ENCODE results near the gene EIF4A2.
A peak's percentile ranks its signal among the peaks of the same experiment; 100 is the strongest.
"Not testable (repeated sequence)": the region's sequence is repeated elsewhere in the genome, so short reads cannot be mapped to it uniquely, and the experiment has no call there.

Gene EIF4A2

DNA sequence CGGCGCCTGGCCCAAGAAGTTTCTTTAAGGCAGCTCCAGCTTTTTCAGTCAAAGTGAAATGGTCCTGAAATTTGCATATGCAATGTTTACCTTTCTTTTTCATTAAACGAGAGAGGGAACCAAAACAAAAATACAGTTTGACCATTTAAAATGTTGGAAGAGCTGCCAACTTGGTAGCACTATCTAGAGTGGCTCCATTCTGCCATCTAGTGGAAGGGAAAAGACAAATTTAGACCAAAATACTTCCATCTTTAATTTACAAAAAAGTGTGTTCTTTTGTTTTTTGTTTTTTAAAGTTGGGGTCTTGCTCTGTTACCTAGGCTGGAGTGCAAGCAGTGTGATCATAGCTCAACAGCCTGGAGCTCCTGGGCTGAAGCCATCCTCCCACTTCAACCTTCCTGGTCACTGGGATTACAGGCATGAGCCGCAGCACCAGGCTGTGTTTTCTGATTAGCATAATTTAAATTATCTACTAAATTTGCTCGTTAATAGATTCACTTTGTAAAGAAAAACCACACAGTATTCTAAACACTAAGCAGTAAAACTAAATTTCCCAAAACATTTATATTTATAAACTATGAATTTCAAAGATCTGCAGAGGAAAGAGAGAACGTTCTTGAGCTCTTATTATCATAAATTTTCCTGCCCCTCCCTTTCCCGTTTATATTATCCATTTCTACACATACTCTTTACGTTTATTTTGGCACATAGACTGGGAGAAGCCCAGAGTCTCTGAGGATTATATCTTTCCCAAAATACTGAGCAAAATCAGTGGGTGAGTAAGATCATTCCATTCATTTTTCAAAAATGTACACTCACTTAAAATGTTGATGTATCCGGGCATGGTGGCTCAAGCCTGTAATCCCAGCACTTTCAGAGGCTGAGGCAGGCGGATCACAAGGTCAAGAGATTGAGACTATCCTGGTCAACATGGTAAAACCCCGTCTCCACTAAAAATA is 38.3 kb downstream of the EIF4A2 start:
- DNase-seq: peak; percentile 49

- DNase-seq: not testable (repeated sequence)
Observed at GRCh38 chr3:186822388-186822759, 39.0 kb downstream of the EIF4A2 start.

GRCh38 chr3:186823386-186823785 is 40.0 kb downstream of the EIF4A2 start:
- no peak for DNase-seq

- peak; percentile 88 for DNase-seq
Observed at GRCh38 chr3:186824430-186825139, 41.2 kb downstream of the EIF4A2 start.

- DNase-seq: peak; percentile 52
Observed at GRCh38 chr3:186825294-186825821, 42.0 kb downstream of the EIF4A2 start.

DNA sequence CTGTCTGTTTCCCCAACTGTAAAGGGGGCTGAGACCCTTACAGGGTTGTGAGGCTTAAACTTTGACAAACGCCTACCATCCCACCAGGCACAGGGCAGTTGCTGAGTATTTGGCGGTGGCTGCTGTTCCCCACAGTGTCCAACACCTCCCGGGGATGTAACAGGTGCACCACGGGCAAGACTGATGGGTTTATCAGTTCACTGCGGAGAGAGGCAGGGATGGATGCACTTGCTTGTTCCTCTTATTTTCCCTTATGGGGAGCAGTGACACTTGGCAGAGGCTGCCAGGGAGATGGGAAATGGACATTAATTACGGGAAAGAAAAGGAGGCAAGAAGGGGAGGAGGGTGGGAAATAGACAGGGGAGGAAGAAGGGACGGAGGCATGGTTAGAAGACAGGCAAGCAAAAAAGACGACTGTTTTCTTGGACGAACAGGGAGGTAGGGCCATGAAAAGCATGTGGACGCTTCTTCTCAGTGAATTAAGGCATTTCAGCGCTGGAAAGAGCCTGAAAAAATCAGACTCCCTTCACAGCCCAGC is 42.6 kb downstream of the EIF4A2 start:
- DNase-seq: peak; percentile 23

DNA sequence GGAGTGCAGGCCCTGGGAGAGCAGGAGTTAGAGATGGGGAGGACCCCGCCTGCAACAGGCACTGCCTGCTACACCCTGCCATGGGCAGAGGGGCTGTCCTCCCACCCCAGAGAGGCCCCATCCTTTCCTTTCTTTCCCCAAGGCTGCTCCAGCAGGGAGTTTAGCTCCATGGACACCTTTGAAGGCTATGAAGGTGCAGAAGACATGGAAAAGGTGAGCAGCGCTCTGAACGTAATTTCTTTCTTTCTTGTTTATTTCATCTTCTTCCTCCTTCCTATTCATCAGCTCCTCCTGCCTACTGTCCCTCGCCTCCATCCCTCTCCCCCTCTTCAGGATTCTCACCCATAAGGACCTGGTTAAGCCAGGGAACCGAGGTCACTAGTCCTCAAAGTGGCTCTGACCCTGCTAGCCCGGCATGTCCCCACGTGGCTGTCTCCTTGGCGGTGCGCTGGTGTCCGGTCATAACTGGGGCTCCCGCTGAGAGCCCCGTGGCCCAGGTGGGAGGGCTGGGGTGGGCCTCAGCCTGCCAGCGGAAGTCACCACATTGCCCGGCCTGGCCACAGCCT is 43.1 kb downstream of the EIF4A2 start:
- DNase-seq: no peak

DNA sequence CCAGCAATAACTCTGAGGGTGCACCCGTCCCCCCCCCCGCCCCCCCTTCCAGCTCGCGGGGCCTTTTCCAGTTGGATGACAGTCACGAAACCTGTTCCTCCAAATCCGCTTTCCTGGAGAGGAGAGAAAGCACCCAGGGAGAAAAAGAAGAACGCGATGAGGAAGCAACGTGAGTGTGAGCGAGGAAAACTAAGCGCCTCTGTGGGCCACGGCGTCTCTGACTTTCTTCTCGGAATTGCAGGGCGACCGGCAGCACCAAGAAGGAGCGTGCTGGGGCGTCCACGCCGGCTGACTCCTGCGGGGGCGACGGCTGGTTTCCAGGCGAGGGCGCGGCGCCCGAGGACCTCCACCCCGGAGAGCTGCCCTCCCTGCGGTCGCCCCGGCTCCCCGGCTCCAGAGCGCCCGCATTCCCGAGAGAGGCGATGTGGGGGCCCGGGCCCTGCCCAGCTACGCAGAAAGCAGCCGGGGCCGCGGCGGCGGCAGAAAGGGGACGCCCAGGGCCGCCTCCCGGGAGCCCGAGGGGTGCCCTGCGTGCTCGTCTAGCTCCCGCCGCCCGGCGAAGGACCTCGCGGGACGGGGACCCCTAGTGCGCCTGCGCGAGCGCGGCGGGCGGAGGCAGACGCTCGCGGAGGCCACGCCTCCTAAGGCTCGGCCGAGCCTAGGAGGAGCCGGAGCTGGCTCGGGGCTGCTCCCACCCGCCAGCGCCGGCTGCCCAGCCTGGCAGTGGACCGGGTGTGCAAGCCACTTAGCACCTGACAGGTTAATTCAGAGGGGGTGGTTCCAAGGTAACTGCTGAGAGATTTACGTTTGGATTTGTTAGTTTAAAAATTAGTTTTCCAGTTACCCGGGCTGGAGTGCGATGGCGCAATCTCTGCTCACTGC is 43.8 kb downstream of the EIF4A2 start:
- DNase-seq: peak; percentile 94

- no peak for DNase-seq
Observed at GRCh38 chr3:186828340-186828739, 45.0 kb downstream of the EIF4A2 start.

DNA sequence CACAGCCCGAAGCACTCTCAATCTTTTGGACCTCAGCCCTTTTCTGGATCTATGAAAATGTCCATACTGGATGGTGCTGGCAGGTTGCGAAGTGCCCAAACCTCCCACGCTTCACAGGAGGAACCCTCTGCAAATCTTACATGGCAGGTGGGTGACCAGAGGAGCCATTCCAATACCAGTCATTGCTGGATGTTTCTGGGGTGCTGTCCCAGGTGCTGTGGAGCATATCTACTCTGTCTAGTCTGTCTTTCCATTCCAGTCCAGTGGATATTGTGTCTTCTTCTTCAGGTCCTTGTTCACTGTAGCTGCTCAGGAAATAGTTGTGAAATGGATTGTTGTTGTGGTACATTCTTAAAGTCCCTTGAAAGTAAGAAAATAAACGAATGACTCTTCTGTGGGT is 48.4 kb downstream of the EIF4A2 start:
- DNase-seq: no peak

GRCh38 chr3:186832276-186832675 is 48.9 kb downstream of the EIF4A2 start:
- DNase-seq: no peak

Measured in NCI-H345 (cell line).